Measurements from ENCODE around the gene MPPED2. TPM values are rescaled to one million over a fixed set of nuclear protein-coding genes. Genes with fewer than 3 reads are reported as not detected.

The MPPED2 gene
- total and polyA plus RNA-seq, 2 of the 13 experiments (the other 11 are each of a cell fraction or from before 2014, with no cell fraction given) = not detected

DNA sequence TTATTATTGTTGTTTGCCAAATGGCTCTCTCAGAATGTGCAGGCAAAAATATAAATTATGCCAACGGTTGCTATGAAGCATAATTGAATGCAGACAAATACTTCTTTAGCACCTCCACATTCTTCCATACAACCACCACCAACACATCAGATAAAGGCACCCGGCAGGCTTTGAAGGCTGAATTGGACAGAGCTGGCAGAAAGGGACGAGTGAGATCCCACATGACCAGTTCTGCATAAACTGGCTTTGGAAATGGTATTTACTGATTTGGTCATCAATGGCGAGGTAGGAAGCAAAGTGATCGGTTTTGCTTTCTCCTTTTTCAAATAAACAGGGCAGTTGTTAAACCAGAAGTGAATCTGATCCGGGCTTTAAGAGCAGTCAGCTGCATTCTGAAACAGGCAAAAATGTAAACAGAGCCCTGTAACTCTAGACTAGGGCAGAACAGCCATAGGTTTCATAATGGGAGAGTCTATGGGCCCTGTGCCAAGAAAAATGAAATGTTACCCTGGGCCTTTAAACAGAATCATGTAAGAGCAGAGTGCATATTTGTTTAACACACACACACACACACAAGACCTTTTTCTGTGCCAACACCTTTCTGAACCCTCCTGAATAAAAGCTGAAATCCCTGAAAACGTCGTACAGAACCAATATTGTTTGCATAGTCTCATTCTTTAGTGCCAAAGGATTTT, 97.7 kb downstream of the MPPED2 start (continued):
- TF ChIP-seq, protein P1, sequence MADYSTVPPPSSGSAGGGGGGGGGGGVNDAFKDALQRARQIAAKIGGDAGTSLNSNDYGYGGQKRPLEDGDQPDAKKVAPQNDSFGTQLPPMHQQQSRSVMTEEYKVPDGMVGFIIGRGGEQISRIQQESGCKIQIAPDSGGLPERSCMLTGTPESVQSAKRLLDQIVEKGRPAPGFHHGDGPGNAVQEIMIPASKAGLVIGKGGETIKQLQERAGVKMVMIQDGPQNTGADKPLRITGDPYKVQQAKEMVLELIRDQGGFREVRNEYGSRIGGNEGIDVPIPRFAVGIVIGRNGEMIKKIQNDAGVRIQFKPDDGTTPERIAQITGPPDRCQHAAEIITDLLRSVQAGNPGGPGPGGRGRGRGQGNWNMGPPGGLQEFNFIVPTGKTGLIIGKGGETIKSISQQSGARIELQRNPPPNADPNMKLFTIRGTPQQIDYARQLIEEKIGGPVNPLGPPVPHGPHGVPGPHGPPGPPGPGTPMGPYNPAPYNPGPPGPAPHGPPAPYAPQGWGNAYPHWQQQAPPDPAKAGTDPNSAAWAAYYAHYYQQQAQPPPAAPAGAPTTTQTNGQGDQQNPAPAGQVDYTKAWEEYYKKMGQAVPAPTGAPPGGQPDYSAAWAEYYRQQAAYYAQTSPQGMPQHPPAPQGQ (CRISPR knock-in tag; IDR thresholded peaks at IDR 0.05; ENCODE audit: borderline replicate concordance) = no peak
- no peak for TF ChIP-seq MXI1 (IDR thresholded peaks at IDR 0.05; ENCODE audit: borderline replicate concordance, low read depth, low read length)
- TF ChIP-seq TCF12 (IDR thresholded peaks at IDR 0.05) = no peak
- TF ChIP-seq TCF12 (CRISPR knock-in tag; IDR thresholded peaks at IDR 0.05) = no peak
- no peak for TF ChIP-seq TP53 (CRISPR knock-in tag; conservative IDR thresholded peaks at IDR 0.05)
- TF ChIP-seq IKZF4 (CRISPR knock-in tag; IDR thresholded peaks at IDR 0.05; ENCODE audit: borderline replicate concordance, low read depth, not compliant biosample characterization) = no peak
- TF ChIP-seq MTA1 (CRISPR knock-in tag; IDR thresholded peaks at IDR 0.05; ENCODE audit: borderline replicate concordance) = no peak
- TF ChIP-seq TCF7 (IDR thresholded peaks at IDR 0.05; ENCODE audit: low read depth) = no peak; the same call in 1 of the 2 replicates
- TF ChIP-seq ATF7 (IDR thresholded peaks at IDR 0.05) = no peak
- TF ChIP-seq ATF7 (CRISPR knock-in tag; IDR thresholded peaks at IDR 0.05) = no peak
- TF ChIP-seq ZNF33A (CRISPR knock-in tag; IDR thresholded peaks at IDR 0.05; ENCODE audit: borderline replicate concordance) = peak; percentile 49; the same call in 1 of the 2 replicates
- TF ChIP-seq ARNT (IDR thresholded peaks at IDR 0.05) = no peak
- no peak for TF ChIP-seq ZNF224 (CRISPR knock-in tag; IDR thresholded peaks at IDR 0.05)
- no peak for TF ChIP-seq STAG1 (CRISPR knock-in tag; IDR thresholded peaks at IDR 0.05)
- TF ChIP-seq SIX4 (CRISPR knock-in tag; IDR thresholded peaks at IDR 0.05) = peak; percentile 92
- TF ChIP-seq, protein P2, sequence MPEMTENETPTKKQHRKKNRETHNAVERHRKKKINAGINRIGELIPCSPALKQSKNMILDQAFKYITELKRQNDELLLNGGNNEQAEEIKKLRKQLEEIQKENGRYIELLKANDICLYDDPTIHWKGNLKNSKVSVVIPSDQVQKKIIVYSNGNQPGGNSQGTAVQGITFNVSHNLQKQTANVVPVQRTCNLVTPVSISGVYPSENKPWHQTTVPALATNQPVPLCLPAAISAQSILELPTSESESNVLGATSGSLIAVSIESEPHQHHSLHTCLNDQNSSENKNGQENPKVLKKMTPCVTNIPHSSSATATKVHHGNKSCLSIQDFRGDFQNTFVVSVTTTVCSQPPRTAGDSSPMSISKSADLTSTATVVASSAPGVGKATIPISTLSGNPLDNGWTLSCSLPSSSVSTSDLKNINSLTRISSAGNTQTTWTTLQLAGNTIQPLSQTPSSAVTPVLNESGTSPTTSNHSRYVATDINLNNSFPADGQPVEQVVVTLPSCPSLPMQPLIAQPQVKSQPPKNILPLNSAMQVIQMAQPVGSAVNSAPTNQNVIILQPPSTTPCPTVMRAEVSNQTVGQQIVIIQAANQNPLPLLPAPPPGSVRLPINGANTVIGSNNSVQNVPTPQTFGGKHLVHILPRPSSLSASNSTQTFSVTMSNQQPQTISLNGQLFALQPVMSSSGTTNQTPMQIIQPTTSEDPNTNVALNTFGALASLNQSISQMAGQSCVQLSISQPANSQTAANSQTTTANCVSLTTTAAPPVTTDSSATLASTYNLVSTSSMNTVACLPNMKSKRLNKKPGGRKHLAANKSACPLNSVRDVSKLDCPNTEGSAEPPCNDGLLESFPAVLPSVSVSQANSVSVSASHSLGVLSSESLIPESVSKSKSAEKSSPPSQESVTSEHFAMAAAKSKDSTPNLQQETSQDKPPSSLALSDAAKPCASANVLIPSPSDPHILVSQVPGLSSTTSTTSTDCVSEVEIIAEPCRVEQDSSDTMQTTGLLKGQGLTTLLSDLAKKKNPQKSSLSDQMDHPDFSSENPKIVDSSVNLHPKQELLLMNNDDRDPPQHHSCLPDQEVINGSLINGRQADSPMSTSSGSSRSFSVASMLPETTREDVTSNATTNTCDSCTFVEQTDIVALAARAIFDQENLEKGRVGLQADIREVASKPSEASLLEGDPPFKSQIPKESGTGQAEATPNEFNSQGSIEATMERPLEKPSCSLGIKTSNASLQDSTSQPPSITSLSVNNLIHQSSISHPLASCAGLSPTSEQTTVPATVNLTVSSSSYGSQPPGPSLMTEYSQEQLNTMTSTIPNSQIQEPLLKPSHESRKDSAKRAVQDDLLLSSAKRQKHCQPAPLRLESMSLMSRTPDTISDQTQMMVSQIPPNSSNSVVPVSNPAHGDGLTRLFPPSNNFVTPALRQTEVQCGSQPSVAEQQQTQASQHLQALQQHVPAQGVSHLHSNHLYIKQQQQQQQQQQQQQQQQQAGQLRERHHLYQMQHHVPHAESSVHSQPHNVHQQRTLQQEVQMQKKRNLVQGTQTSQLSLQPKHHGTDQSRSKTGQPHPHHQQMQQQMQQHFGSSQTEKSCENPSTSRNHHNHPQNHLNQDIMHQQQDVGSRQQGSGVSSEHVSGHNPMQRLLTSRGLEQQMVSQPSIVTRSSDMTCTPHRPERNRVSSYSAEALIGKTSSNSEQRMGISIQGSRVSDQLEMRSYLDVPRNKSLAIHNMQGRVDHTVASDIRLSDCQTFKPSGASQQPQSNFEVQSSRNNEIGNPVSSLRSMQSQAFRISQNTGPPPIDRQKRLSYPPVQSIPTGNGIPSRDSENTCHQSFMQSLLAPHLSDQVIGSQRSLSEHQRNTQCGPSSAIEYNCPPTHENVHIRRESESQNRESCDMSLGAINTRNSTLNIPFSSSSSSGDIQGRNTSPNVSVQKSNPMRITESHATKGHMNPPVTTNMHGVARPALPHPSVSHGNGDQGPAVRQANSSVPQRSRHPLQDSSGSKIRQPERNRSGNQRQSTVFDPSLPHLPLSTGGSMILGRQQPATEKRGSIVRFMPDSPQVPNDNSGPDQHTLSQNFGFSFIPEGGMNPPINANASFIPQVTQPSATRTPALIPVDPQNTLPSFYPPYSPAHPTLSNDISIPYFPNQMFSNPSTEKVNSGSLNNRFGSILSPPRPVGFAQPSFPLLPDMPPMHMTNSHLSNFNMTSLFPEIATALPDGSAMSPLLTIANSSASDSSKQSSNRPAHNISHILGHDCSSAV (CRISPR knock-in tag; IDR thresholded peaks at IDR 0.05; ENCODE audit: borderline replicate concordance) = no peak
- no peak for TF ChIP-seq ZBTB1 (CRISPR knock-in tag; IDR thresholded peaks at IDR 0.05; ENCODE audit: borderline replicate concordance)
- no peak for TF ChIP-seq SRSF1 (optimal IDR thresholded peaks at IDR 0.05; ENCODE audit: low read depth, low read length)
- peak; percentile 67 for TF ChIP-seq CEBPG (CRISPR knock-in tag; IDR thresholded peaks at IDR 0.05)
